Suprapubic skin (tissue), 4 donors: ENCODE measurements around the gene AJAP1. TPM values are rescaled to one million over a fixed set of nuclear protein-coding genes. Genes with fewer than 3 reads are reported as not detected.

Experiments
- DNase-seq, 2 donors: peaks; one replicate each; pipeline ENCODE4 v3.0.0-alpha.2; 2019; ENCODE audit warnings: low spot score in 2 of 2
- H3K27ac ChIP-seq: fragments of 200-600 bp; sonication (generic); one replicate; pipeline ENCODE4 v1.5.1; 2019
- H3K27me3 ChIP-seq: fragments of 200-600 bp; sonication (generic); one replicate; pipeline ENCODE4 v1.5.1; 2019
- H3K36me3 ChIP-seq: fragments of 200-600 bp; sonication (generic); one replicate; pipeline ENCODE4 v1.5.1; 2019
- H3K4me1 ChIP-seq: fragments of 200-600 bp; sonication (generic); one replicate; pipeline ENCODE4 v1.5.1; 2019
- H3K4me3 ChIP-seq: fragments of 200-600 bp; sonication (generic); one replicate; pipeline ENCODE4 v1.5.1; 2019; ENCODE audit warnings: mild to moderate bottlenecking
- H3K9me3 ChIP-seq: fragments of 200-600 bp; sonication (generic); one replicate; pipeline ENCODE4 v1.5.1; 2019
- EP300 ChIP-seq: sonication (generic); formaldehyde crosslinking; IDR thresholded peaks from one replicate; pipeline ENCODE4 v1.6.1; 2017; ENCODE audit warnings: antibody characterized with exemption
- POLR2A ChIP-seq, 2 donors: fragments of 450-650 bp; IDR thresholded peaks; one replicate each; pipeline ENCODE4 v1.6.1; 2017; ENCODE audit warnings: antibody characterized with exemption in 2 of 2, mild to moderate bottlenecking in 2 of 2, moderate library complexity in 2 of 2
- POLR2AphosphoS5 ChIP-seq, 3 donors: sonication (generic); formaldehyde crosslinking; IDR thresholded peaks; one replicate each; pipeline ENCODE4 v1.6.1; 2017; ENCODE audit warnings: antibody characterized with exemption in 3 of 3
- WGBS: methylation state at CpG from one replicate; pipeline ENCODE4 v1.1.5; 2018; 5-methylcytosine and 5-hydroxymethylcytosine counted together
- total RNA-seq, 4 donors: library from RNA; depleted of rRNA; stranded (reverse); fragments of >200 nt; gene quantifications; one replicate each; pipeline ENCODE4 v1.1.0, GENCODE V29; 2016
- TF ChIP-seq, protein P1 (sequence below), 2 donors: fragments of 200-600 bp in 1 of 2; fragments of 450-650 bp in 1 of 2; sonication (generic) in 1 of 2; IDR thresholded peaks; one replicate each; pipeline ENCODE4 v1.5.1; 2016 to 2019; ENCODE audit warnings: antibody characterized with exemption in 2 of 2, mild to moderate bottlenecking in 1 of 2, moderate library complexity in 1 of 2

AJAP1 gene
- total RNA-seq, 4 donors from 2014 or later, result 0.11 to 2.3 (median 0.80) TPM

DNA sequence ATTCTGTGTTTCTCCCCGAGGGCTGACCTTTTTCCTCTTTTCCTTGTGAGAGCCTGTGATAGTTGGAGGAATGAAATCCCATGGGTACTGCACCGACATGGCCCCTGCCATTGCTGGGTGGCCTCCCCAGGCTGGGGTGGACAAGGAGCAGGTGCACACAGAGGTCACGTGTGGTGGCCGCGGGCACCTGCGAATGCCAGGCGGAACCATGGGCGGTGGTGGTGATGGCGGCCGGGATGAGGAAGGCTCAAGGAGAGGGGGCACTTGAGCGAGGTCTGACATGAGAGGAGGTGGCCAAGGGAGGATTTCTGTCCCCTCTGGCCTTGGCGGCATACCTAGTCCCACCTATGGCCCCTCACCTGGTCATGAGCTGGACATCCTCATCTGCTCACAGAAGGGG lies 69.6 kb downstream of the AJAP1 start:
- Histone ChIP-seq H3K27ac (no peak overlapping the region), H3K9me3 (no peaks in the 10 kb centered on the region), H3K27me3 (peaks cover 2% of the 10 kb centered on the region), H3K36me3 (no peaks in the 10 kb centered on the region), H3K4me1 (no peaks in the 10 kb centered on the region), H3K4me3 (no peak overlapping the region)
- no peak for DNase-seq
- 87% methylated on average over 12 of the region's 12 CpGs for WGBS
- TF ChIP-seq, protein P1, sequence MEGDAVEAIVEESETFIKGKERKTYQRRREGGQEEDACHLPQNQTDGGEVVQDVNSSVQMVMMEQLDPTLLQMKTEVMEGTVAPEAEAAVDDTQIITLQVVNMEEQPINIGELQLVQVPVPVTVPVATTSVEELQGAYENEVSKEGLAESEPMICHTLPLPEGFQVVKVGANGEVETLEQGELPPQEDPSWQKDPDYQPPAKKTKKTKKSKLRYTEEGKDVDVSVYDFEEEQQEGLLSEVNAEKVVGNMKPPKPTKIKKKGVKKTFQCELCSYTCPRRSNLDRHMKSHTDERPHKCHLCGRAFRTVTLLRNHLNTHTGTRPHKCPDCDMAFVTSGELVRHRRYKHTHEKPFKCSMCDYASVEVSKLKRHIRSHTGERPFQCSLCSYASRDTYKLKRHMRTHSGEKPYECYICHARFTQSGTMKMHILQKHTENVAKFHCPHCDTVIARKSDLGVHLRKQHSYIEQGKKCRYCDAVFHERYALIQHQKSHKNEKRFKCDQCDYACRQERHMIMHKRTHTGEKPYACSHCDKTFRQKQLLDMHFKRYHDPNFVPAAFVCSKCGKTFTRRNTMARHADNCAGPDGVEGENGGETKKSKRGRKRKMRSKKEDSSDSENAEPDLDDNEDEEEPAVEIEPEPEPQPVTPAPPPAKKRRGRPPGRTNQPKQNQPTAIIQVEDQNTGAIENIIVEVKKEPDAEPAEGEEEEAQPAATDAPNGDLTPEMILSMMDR (IDR thresholded peaks at IDR 0.05), result no peak

DNA sequence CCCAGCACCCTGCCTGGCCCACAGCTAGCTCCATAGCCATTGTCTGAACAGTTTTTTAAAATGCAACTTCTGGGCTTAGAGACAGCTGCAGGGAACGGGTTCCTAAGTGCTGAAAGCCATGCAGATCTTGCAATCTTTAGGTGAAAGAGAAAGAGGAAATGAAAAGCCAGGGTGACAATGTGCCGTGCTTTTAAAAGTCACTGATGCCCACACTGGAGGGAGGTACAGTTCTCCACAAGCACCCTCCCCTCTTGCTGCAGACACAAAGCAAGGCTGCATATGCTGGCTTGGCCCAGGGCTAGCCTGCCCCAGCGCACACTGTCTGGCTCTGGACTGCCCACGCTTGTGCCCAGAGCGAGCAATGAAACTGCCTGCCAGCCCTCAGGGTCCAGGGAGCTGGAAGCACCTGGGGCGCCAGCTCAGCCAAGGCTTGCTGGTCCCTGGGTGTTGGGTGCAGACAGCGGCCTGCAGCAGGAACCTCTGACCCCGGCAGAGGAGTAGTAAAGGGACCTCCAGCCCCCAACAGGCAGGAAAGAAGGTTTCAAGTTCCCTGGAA lies 70.4 kb downstream of the AJAP1 start:
- no peak overlapping the region for H3K4me3 ChIP-seq
- no peaks in the 10 kb centered on the region for H3K4me1 ChIP-seq
- no peaks in the 10 kb centered on the region for H3K9me3 ChIP-seq
- H3K27ac ChIP-seq, result no peak overlapping the region
- 75% methylated on average over 4 of the region's 8 CpGs for WGBS
- TF ChIP-seq POLR2A (IDR thresholded peaks at IDR 0.05), result no peak
- DNase-seq, result no peak
- H3K36me3 ChIP-seq, result no peaks in the 10 kb centered on the region
- H3K27me3 ChIP-seq, result peaks cover 2% of the 10 kb centered on the region

DNA sequence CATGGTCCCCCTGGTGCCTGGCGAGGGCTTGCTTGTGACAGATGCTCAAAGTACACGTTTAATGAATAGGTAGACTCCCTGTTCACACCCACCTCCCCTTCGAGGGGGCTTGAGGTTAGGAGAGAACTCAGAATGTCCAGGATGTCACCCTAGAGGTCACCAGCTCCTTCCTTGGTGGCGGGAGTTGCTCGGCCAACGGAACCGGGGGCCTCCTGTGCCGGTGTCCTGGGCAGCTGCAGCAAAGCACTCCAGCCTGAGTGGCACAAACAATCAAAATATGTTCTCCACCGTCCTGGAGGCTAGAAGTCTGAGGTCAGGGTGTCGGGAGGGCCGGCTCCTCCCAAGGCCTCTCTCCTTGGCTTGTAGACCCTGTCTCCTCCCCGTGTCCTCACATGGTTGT lies 71.0 kb downstream of the AJAP1 start:
- H3K9me3 ChIP-seq, result no peaks in the 10 kb centered on the region
- no peaks in the 10 kb centered on the region for H3K4me1 ChIP-seq
- no peak for DNase-seq
- no peak overlapping the region for H3K27ac ChIP-seq
- H3K27me3 ChIP-seq, result peaks cover 2% of the 10 kb centered on the region
- no peak overlapping the region for H3K4me3 ChIP-seq
- H3K36me3 ChIP-seq, result no peaks in the 10 kb centered on the region
- WGBS, result 92% methylated on average over 6 of the region's 12 CpGs
- TF ChIP-seq POLR2A (IDR thresholded peaks at IDR 0.05), result no peak
- TF ChIP-seq, protein P1 (IDR thresholded peaks at IDR 0.05), result no peak
- TF ChIP-seq POLR2AphosphoS5 (IDR thresholded peaks at IDR 0.05), result no peak
- TF ChIP-seq EP300, result no peak

DNA sequence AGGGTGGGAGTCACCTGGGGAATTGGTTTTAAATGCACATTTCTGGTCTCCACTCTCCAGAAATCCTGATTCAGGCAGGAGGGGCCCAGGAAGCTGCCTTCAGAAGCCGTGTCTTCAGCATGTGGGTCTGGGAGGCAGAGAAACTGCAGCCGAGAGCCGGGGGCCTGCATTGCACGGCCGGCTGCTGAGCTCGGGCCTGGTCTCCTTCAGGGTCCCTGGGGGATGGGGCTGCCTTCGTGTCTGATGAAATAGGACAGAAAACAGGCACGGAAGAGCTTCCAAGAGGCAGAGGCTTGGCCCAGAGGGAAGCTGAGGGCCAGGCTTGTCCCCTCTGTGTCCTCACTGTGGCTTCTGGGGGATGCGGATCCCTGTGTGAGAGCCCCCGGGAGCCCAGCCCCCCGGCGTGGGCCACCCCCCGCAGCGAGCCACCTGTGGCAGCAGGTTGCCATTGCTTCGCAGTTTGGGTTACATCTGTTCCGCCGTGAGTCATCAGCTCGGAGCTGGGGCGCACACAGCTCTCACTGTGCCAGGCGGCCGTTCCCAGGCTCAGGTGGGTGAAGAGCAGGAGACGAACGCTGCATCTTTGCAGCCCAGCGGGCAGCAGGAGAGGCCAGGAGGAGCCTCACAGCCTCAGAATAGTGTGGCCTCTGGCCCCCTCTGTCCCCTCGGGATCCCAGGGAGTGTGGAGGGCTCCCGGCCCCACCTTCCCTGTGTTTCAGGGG lies 72.4 kb downstream of the AJAP1 start:
- 76% methylated on average over 10 of the region's 26 CpGs for WGBS
- no peak overlapping the region for H3K4me3 ChIP-seq
- no peak for TF ChIP-seq POLR2A (IDR thresholded peaks at IDR 0.05)
- no peak for TF ChIP-seq POLR2AphosphoS5 (IDR thresholded peaks at IDR 0.05)
- TF ChIP-seq, protein P1 (IDR thresholded peaks at IDR 0.05), result no peak
- no peak for TF ChIP-seq EP300
- no peaks in the 10 kb centered on the region for H3K9me3 ChIP-seq
- no peak for DNase-seq
- no peak overlapping the region for H3K27ac ChIP-seq
- H3K4me1 ChIP-seq, result no peaks in the 10 kb centered on the region
- H3K36me3 ChIP-seq, result no peaks in the 10 kb centered on the region
- peaks cover 2% of the 10 kb centered on the region for H3K27me3 ChIP-seq

GRCh38 chr1:4728319-4729089 lies 74.1 kb downstream of the AJAP1 start:
- Histone ChIP-seq H3K27ac (no peak overlapping the region), H3K9me3 (no peaks in the 10 kb centered on the region), H3K36me3 (no peaks in the 10 kb centered on the region), H3K4me3 (no peak overlapping the region), H3K27me3 (peaks cover 4% of the 10 kb centered on the region), H3K4me1 (no peaks in the 10 kb centered on the region)
- DNase-seq, result no peak
- TF ChIP-seq EP300 (no peak), POLR2A (IDR thresholded peaks at IDR 0.05) (no peak), POLR2AphosphoS5 (IDR thresholded peaks at IDR 0.05) (no peak)
- TF ChIP-seq, protein P1 (IDR thresholded peaks at IDR 0.05), result no peak
- 78% methylated on average over 16 of the region's 19 CpGs for WGBS
